ENCODE results near the gene ZNF653.

The ZNF653 gene

DNA sequence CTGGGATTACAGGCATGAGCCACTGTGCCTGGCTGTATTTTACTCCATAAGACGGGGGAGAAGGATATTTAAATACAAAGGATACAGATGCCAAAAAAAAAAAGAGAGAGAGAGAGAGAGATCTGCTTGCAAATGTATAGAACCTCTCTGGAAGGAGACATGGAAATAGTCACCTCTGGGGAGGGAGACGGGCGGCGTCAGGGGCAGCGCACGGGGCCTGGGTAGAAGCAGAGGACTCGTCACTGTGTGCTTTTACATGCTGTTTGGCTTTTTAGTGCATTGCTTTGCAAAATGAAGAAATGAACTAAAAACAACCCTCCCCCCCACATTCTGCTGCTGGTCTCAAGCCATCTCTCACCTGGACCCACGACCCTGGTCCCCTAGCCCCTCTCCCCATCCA lies 4.8 kb upstream of the ZNF653 start:
- no peak for DNase-seq

- DNase-seq, result no peak
Measured at GRCh38 chr19:11507370-11508078, 1.9 kb upstream of the ZNF653 start.

DNA sequence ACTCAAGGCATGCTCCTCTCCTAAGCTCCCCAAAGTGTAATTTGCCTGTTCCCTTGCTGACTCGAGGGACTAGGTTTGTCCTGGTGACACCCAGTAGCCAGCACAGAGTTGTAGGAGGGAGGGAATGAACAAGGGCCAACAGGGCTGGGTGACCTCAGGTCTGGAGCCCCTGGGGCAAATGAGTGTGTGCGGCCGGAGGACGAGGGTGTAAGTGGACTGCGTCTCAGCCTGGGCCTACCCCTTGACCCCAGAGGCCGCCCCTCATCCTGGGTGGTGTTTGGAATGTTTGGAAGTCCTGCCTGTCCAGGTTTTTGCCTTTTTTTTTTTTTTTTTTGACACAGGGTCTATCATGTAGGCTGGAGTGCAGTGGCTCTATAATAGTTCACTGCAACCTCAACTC lies 1.3 kb upstream of the ZNF653 start:
- DNase-seq, result no peak

GRCh38 chr19:11506101-11506555 lies 489 bp upstream of the ZNF653 start:
- peak; percentile 82 for DNase-seq

GRCh38 chr19:11505032-11505503 lies 571 bp downstream of the ZNF653 start:
- DNase-seq, result peak; percentile 96

DNA sequence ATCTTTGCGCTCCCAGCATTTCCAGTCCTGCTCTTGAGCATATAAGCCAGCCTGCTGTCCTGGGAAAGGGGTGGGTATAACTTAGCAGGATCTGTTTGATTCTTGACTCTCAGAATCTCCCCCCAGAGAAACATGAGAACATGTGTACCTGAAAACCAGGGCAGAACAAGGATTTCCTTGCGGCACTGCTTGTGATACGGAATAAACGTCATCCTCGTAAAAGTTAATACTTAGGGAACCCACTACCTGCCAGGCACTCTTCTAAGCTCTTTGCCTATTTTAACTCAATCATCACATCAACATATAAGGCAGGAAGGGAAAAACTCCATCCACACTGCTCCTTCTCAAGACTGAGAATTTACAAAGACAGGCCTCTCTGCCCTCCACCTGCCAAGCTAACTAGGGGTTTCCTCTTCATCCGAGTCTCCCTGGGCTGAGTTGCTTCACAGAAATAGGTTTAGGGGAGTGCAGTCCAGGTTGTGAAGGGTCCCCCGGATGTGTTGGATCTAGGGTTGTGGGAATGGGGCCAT lies 1.1 kb downstream of the ZNF653 start:
- peak; percentile 42 for DNase-seq

DNA sequence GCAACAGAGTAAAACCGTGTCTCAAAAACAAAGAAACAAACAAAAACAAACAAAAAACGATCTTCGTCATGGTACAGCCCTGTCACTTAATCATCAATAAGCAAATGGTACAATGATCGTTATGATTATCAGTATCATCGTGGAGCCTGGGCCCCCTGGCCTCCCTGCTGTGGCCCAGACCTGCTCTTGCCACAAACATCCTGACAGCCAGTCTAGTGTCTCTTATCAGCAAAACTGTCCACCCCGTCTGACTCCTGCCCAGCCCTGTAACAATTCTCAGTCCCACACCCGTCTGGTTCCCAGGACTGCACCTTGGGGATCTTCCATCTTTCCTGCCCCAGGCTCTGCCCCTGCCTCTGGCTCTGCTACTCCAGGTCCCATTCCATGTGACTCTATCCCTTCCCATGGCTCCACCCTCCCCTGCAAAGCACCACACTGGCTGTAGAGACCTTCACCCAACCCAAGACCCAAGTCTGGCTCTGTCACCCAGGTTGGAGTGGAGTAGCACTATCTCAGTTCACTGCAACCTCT lies 5.7 kb downstream of the ZNF653 start:
- no peak for DNase-seq

DNA sequence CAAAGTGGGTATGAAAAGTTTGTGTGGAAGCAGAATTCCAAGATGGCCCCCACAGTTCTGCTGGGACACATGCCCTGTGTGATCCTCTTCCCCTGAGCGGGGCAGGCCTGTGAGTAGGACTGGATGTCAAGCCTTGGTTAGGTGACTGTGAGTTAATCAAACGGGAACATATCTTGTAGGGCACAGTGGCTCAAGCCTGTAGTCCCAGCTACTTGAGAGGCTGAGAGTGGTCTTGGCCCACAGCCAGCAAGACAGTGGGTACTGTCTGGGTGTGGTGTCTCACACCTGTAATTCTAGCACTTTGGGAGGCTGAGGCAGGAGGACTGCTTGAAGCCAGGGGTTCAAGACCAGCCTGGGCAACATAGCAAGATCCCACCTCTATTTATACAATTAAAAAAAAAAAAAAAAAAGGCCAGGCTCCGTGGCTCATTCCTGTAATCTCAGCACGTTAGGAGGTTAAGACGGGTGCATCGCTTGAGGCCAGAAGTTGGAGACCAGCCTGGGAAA lies 6.4 kb downstream of the ZNF653 start:
- DNase-seq, result no peak

GRCh38 chr19:11496391-11497163 lies 9.1 kb downstream of the ZNF653 start:
- DNase-seq, result peak; percentile 80

DNA sequence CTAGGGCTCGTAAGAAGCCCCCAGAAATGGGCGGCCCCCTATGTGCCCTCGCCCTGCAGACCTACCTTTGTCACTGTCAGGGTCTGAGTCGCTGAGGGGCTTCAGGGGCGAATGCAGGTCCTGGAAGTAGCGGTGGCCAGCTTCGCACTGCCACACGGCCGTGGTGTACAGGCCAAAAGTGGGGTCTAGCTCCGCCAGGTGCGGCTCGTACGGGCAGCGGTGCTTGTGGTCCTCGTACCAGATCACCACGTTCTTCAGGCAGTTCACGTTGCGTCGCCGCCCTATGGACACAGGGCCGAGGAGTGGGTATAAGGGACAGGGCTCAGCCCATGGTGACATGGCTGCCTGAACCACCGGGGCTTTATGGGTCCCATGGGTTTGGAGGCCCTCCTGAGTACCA lies 9.8 kb downstream of the ZNF653 start:
- no peak for DNase-seq

DNA sequence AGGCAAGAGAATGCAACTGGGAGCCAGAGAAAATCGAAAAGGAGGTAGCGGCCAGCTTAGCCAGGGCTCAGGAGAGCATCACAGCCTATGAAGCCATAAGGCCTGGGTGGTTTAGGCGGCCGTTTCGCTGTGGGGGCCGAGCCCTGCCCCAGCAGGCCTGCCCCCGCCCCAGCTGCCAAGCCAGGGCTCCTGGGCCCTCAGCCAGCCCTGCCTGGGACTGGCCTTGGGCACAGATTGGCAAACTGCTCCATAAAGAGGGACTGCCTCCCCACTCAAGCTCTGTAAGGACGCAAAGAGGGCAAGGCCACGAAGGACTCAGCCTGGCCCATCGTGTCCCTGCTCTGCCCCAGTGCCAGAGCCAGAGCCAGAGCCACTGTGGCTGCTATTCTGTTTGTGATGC lies 10.2 kb downstream of the ZNF653 start:
- DNase-seq, result no peak

DNA sequence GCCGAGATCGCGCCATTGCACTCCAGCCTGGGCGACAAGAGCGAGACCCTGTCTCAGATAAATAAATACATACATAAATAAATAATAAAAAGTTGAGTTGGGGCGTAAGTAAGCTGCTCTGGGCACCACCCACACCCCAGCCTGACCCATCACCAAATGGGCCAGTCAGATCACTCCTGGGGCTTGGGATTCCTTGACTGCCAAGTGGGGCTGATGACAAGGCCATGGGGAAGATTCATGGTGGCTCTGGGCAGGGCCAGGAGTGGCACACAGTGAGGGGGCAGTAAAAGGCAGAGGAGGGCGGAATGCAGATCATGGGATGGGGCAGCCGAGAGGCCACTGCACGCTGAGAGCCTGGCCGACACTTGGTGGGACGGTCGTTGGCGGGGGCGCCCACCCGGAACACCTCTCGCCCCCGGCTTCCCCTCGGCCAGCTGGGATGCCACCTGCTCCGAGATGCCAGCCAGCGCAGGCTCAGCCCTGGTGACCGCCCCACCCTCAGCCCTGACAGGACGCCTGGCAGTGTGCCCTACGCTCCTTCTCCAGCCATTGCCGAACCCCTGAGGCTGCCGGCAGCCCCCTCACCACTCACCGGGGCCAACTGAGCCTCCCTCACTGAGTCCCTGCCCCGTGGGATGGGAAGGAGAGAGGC lies 10.9 kb downstream of the ZNF653 start:
- no peak for DNase-seq

GRCh38 chr19:11489378-11489777 lies 16.3 kb downstream of the ZNF653 start:
- DNase-seq, result no peak

GRCh38 chr19:11486661-11487503 lies 18.8 kb downstream of the ZNF653 start:
- no peak for DNase-seq

- DNase-seq, result no peak
Measured at GRCh38 chr19:11485245-11485837, 20.3 kb downstream of the ZNF653 start.

GRCh38 chr19:11483366-11484111 lies 22.1 kb downstream of the ZNF653 start:
- DNase-seq, result no peak

DNA sequence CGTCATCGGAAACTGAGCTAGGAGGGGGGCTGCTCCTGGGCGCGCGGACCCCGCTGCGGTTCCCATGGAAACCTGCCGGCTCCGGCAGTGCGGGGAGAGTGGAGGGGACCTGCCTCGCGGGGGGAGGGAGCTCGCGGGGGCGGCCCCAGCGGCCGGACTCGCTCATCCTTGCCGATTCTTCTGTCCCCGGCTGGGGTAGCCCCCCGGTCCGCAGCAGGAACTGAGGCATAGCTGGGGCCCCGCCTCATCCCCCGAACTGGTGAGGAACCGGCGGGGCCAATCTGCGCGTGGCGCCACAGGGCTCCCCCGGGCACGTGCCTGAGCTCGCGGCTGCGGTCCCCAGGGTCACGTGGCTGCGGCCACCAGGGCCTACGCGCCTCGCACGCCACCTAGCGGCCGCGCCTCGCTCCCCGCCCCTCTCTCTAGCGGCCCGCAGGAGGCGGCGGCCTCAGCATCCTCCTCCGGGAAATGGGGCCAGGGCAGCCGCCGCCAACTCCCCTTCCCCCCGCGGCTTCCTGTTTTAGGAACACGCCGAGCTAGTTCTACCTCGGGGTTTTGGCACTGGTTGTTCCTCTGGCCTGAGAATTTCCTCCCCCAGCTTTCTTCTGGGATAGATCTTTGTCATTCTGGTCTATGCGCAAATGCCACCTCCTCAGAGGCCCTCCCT lies 23.1 kb downstream of the ZNF653 start:
- peak; percentile 91 for DNase-seq

- peak; percentile 96 for DNase-seq
Measured at GRCh38 chr19:11481534-11482383, 23.9 kb downstream of the ZNF653 start.
